IPS-15b (cell line): Measurements from ENCODE around the gene EIF3C.
"Not testable (repeated sequence)": the region's sequence is repeated elsewhere in the genome, so short reads cannot be mapped to it uniquely, and the experiment has no call there.

ENCODE experiments used
- H3K27me3 ChIP-seq: one replicate; pipeline ENCODE4 v1.6.1; 2013; ENCODE audit warnings: low read length; ENCODE audit not compliant: control insufficient read depth, insufficient read depth
- H3K36me3 ChIP-seq: one replicate; pipeline ENCODE4 v1.6.1; 2013; ENCODE audit warnings: low read length; ENCODE audit not compliant: control insufficient read depth, insufficient read depth
- H3K4me1 ChIP-seq: one replicate; pipeline ENCODE4 v1.6.1; 2013; ENCODE audit warnings: mild to moderate bottlenecking, low read length; ENCODE audit not compliant: control insufficient read depth, insufficient read depth
- H3K4me3 ChIP-seq: one replicate; pipeline ENCODE4 v1.5.1; 2013; ENCODE audit warnings: low read depth, low read length
- H3K9ac ChIP-seq: one replicate; pipeline ENCODE4 v1.6.1; 2013; ENCODE audit warnings: low read depth, mild to moderate bottlenecking, low read length
- H3K9me3 ChIP-seq: one replicate; pipeline ENCODE4 v1.6.1; 2013; ENCODE audit warnings: mild to moderate bottlenecking, low read length; ENCODE audit not compliant: control insufficient read depth, insufficient read depth

The EIF3C gene

GRCh38 chr16:28722852-28723650 lies 11.8 kb downstream of the EIF3C start:
- H3K27me3 ChIP-seq, H3K9ac ChIP-seq, H3K9me3 ChIP-seq, H3K36me3 ChIP-seq, H3K4me1 ChIP-seq, H3K4me3 ChIP-seq: not testable (repeated sequence)

GRCh38 chr16:28731253-28731652 lies 20.0 kb downstream of the EIF3C start:
- H3K9ac ChIP-seq, H3K9me3 ChIP-seq, H3K27me3 ChIP-seq, H3K4me3 ChIP-seq, H3K36me3 ChIP-seq, H3K4me1 ChIP-seq: not testable (repeated sequence)

- H3K9me3 ChIP-seq, H3K9ac ChIP-seq, H3K4me3 ChIP-seq, H3K36me3 ChIP-seq, H3K27me3 ChIP-seq, H3K4me1 ChIP-seq: not testable (repeated sequence)
These were observed 21.3 kb downstream of the EIF3C start for GRCh38 chr16:28732455-28733124.

- H3K36me3 ChIP-seq, H3K4me1 ChIP-seq, H3K9me3 ChIP-seq, H3K27me3 ChIP-seq, H3K9ac ChIP-seq, H3K4me3 ChIP-seq: not testable (repeated sequence)
These were observed 28.5 kb downstream of the EIF3C start for GRCh38 chr16:28739787-28740186.

- not testable (repeated sequence) for H3K4me1 ChIP-seq, H3K9ac ChIP-seq, H3K27me3 ChIP-seq, H3K9me3 ChIP-seq, H3K4me3 ChIP-seq, H3K36me3 ChIP-seq
These were observed 29.4 kb downstream of the EIF3C start for GRCh38 chr16:28740631-28741030.

- H3K36me3 ChIP-seq, H3K27me3 ChIP-seq, H3K4me1 ChIP-seq, H3K9ac ChIP-seq, H3K9me3 ChIP-seq, H3K4me3 ChIP-seq: not testable (repeated sequence)
These were observed 30.0 kb downstream of the EIF3C start for GRCh38 chr16:28741295-28741694.

GRCh38 chr16:28746618-28747350 lies 35.5 kb downstream of the EIF3C start:
- H3K9me3 ChIP-seq, H3K36me3 ChIP-seq, H3K4me3 ChIP-seq, H3K9ac ChIP-seq, H3K4me1 ChIP-seq, H3K27me3 ChIP-seq: not testable (repeated sequence)

- H3K36me3 ChIP-seq, H3K27me3 ChIP-seq, H3K4me3 ChIP-seq, H3K9ac ChIP-seq, H3K4me1 ChIP-seq, H3K9me3 ChIP-seq: not testable (repeated sequence)
These were observed 38.8 kb downstream of the EIF3C start for GRCh38 chr16:28749997-28750465.

GRCh38 chr16:28750469-28751067 lies 39.3 kb downstream of the EIF3C start:
- H3K4me1 ChIP-seq, H3K27me3 ChIP-seq, H3K4me3 ChIP-seq, H3K9ac ChIP-seq, H3K36me3 ChIP-seq, H3K9me3 ChIP-seq: not testable (repeated sequence)

- H3K27me3 ChIP-seq, H3K36me3 ChIP-seq, H3K4me1 ChIP-seq, H3K9me3 ChIP-seq, H3K4me3 ChIP-seq, H3K9ac ChIP-seq: not testable (repeated sequence)
These were observed 40.2 kb downstream of the EIF3C start, which contains the start of gene NPIPB9 for GRCh38 chr16:28751487-28751886. Gene NPIPB9, plus strand, starts transcription at chr16:28751787.

- not testable (repeated sequence) for H3K27me3 ChIP-seq, H3K9me3 ChIP-seq, H3K9ac ChIP-seq, H3K4me1 ChIP-seq, H3K36me3 ChIP-seq, H3K4me3 ChIP-seq
These were observed 70.4 kb downstream of the EIF3C start for GRCh38 chr16:28781697-28782096.
